OCI-LY3 (cell line): ENCODE results near the gene NFIB.

Source experiments
- H2AFZ ChIP-seq: fragments of 200-600, 300-600 bp; shearing (Covaris generic); 2 replicates; pipeline ENCODE4 v1.6.0; 2014; ENCODE audit warnings: antibody characterized with exemption, low read depth, low read length
- H3K27ac ChIP-seq: fragments of 200-600, 300-600 bp; sonication (generic); 2 replicates; pipeline ENCODE4 v1.5.1; 2014; ENCODE audit warnings: mild to moderate bottlenecking, low read length, moderate library complexity, mixed read lengths
- H3K27me3 ChIP-seq: fragments of 200-600, 300-600 bp; sonication (generic); 2 replicates; pipeline ENCODE4 v1.6.1; 2014; ENCODE audit warnings: low read depth, low read length, mixed read lengths
- H3K36me3 ChIP-seq: fragments of 200-600, 300-600 bp; sonication (generic); replicated peaks from 2 replicates; pipeline ENCODE3; 2014; ENCODE audit warnings: low read depth, low read length, mixed read lengths
- H3K4me1 ChIP-seq: fragments of 300-600, 200-600 bp; sonication (generic); 2 replicates; pipeline ENCODE4 v1.6.1; 2014; ENCODE audit warnings: low read length, mixed read lengths
- H3K4me2 ChIP-seq: fragments of 200-600, 300-600 bp; sonication (generic); 2 replicates; pipeline ENCODE4 v1.6.1; 2014; ENCODE audit warnings: low read length, mixed read lengths
- H3K4me3 ChIP-seq: fragments of 300-600, 200-600 bp; sonication (generic); 2 replicates; pipeline ENCODE4 v1.5.1; 2014; ENCODE audit warnings: antibody characterized with exemption, mild to moderate bottlenecking, low read length, moderate library complexity
- H3K79me2 ChIP-seq: fragments of 300-600, 200-600 bp; shearing (Covaris generic); 2 replicates; pipeline ENCODE4 v1.6.1; 2014; ENCODE audit warnings: mild to moderate bottlenecking, low read length, mixed read lengths
- H3K9ac ChIP-seq: fragments of 300-600, 200-600 bp; shearing (Covaris generic); 2 replicates; pipeline ENCODE4 v1.6.0; 2014; ENCODE audit warnings: mild to moderate bottlenecking, low read length, moderate library complexity
- H3K9me3 ChIP-seq: fragments of 200-600, 300-600 bp; shearing (Covaris generic); 2 replicates; pipeline ENCODE4 v1.6.1; 2014; ENCODE audit warnings: low read length, mixed read lengths; ENCODE audit not compliant: insufficient read depth
- H4K20me1 ChIP-seq: fragments of 200-600, 300-600 bp; sonication (generic); 2 replicates; pipeline ENCODE4 v1.6.1; 2016; ENCODE audit warnings: low read length, mixed read lengths; ENCODE audit not compliant: insufficient read depth
- CTCF ChIP-seq: fragments of 200-600, 300-600 bp; sonication (generic); IDR thresholded peaks from 2 replicates; pipeline ENCODE4 v1.5.1; 2014; ENCODE audit warnings: antibody characterized with exemption, low read length, low read depth
- EZH2phosphoT487 ChIP-seq: fragments of 200-600 bp; shearing (Covaris generic); IDR thresholded peaks from 2 replicates; pipeline ENCODE4 v1.6.1; 2018; ENCODE audit warnings: antibody characterized with exemption, mixed run types, low read depth

The NFIB gene

DNA sequence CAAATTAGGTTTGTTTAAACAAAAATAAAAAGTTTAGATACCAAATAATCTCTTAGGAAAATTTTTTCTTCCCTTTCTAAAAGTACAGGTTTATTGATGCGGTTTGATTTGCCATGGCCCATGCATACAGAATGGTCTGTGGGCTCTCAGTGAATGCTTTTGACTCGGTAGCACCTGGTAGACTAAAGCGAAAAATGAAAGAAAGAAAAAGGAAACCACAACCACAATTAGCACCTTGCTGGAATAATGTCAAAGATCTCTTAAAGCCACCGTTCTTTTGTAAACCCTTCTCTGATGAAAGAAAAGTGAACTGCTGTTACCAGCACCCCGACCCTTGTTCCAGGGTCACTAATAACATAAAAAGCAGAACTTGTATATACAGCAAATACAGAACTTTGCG lies 157.9 kb downstream of the NFIB start:
- H4K20me1 ChIP-seq = no peaks in the 10 kb centered on the region
- no peaks in the 10 kb centered on the region for H3K9me3 ChIP-seq
- H3K27me3 ChIP-seq = peaks cover 23% of the 10 kb centered on the region
- H3K27ac ChIP-seq = no peak overlapping the region
- H3K4me1 ChIP-seq = peaks cover 8% of the 10 kb centered on the region
- H3K9ac ChIP-seq = no peak overlapping the region
- H3K4me2 ChIP-seq = peak overlapping the region; percentile 42
- H2AFZ ChIP-seq = no peak overlapping the region
- no peaks in the 10 kb centered on the region for H3K36me3 ChIP-seq
- H3K4me3 ChIP-seq = 0 out of 2 replicates have a peak overlapping the region, but pooled peaks have one; percentile 6
- TF ChIP-seq EZH2phosphoT487 (no peak), CTCF (no peak)
- no peaks in the 10 kb centered on the region for H3K79me2 ChIP-seq

- no peak overlapping the region for H3K4me2 ChIP-seq
- H3K27ac ChIP-seq = no peak overlapping the region
- H3K4me3 ChIP-seq = no peak overlapping the region
- H2AFZ ChIP-seq = no peak overlapping the region
- no peaks in the 10 kb centered on the region for H4K20me1 ChIP-seq
- H3K9ac ChIP-seq = no peak overlapping the region
- H3K4me1 ChIP-seq = peaks cover 8% of the 10 kb centered on the region
- TF ChIP-seq CTCF (no peak), EZH2phosphoT487 (no peak)
- no peaks in the 10 kb centered on the region for H3K79me2 ChIP-seq
- no peaks in the 10 kb centered on the region for H3K36me3 ChIP-seq
- no peaks in the 10 kb centered on the region for H3K9me3 ChIP-seq
- peaks cover 28% of the 10 kb centered on the region for H3K27me3 ChIP-seq
Observed at GRCh38 chr9:14155237-14155636, 158.7 kb downstream of the NFIB start.

- Histone ChIP-seq H3K27me3 (peaks cover 32% of the 10 kb centered on the region), H3K9ac (no peak overlapping the region), H3K9me3 (no peaks in the 10 kb centered on the region), H4K20me1 (no peaks in the 10 kb centered on the region), H3K4me2 (no peak overlapping the region), H3K79me2 (no peaks in the 10 kb centered on the region), H3K4me3 (no peak overlapping the region), H2AFZ (no peak overlapping the region), H3K36me3 (no peaks in the 10 kb centered on the region), H3K27ac (no peak overlapping the region), H3K4me1 (peaks cover 8% of the 10 kb centered on the region)
- TF ChIP-seq EZH2phosphoT487 (no peak), CTCF (no peak)
Observed at GRCh38 chr9:14153310-14153720, 160.6 kb downstream of the NFIB start.

GRCh38 chr9:14151451-14151850 lies 162.5 kb downstream of the NFIB start:
- H3K4me2 ChIP-seq = no peak overlapping the region
- no peak overlapping the region for H3K9ac ChIP-seq
- no peaks in the 10 kb centered on the region for H3K36me3 ChIP-seq
- H4K20me1 ChIP-seq = no peaks in the 10 kb centered on the region
- H3K79me2 ChIP-seq = no peaks in the 10 kb centered on the region
- H3K27me3 ChIP-seq = peaks cover 32% of the 10 kb centered on the region
- TF ChIP-seq EZH2phosphoT487 (no peak), CTCF (no peak)
- H3K9me3 ChIP-seq = no peaks in the 10 kb centered on the region
- H2AFZ ChIP-seq = no peak overlapping the region
- H3K4me1 ChIP-seq = peaks cover 8% of the 10 kb centered on the region
- H3K27ac ChIP-seq = no peak overlapping the region
- H3K4me3 ChIP-seq = no peak overlapping the region
